H9 (cell line): ENCODE measurements around the gene SORCS2. TPM values are rescaled to one million over a fixed set of nuclear protein-coding genes. Genes with fewer than 3 reads are reported as not detected.

Experiments
- DNase-seq: peaks from one replicate; pipeline ENCODE4 v3.0.0-alpha.2; 2017
- H2AFZ ChIP-seq: one replicate; pipeline ENCODE4 v1.6.1; 2013; ENCODE audit warnings: mild to moderate bottlenecking, low read length, control low read depth, moderate library complexity
- H2AK5ac ChIP-seq: 2 replicates; pipeline ENCODE4 v1.6.1; 2013; ENCODE audit warnings: low read length, control low read depth, mixed read lengths; ENCODE audit not compliant: insufficient read length
- H2BK120ac ChIP-seq: one replicate; pipeline ENCODE4 v1.6.1; 2013; ENCODE audit warnings: low read depth, mild to moderate bottlenecking, low read length, control low read depth, inconsistent platforms; ENCODE audit not compliant: poor library complexity, severe bottlenecking
- H2BK12ac ChIP-seq: 2 replicates; pipeline ENCODE4 v1.6.1; 2013; ENCODE audit warnings: low read length, control low read depth, mixed read lengths, low read depth; ENCODE audit not compliant: insufficient read length
- H2BK15ac ChIP-seq: 2 replicates; pipeline ENCODE4 v1.6.1; 2013; ENCODE audit warnings: low read depth, low read length, control low read depth
- H2BK20ac ChIP-seq: one replicate; pipeline ENCODE4 v1.6.1; 2013; ENCODE audit warnings: low read depth, mild to moderate bottlenecking, low read length, control low read depth, inconsistent platforms; ENCODE audit not compliant: poor library complexity, severe bottlenecking
- H2BK5ac ChIP-seq: 2 replicates; pipeline ENCODE4 v1.6.1; 2013; ENCODE audit warnings: low read length, control low read depth, mixed read lengths; ENCODE audit not compliant: insufficient read length
- H3K14ac ChIP-seq: 2 replicates; pipeline ENCODE4 v1.6.1; 2013; ENCODE audit warnings: low read length, control low read depth; ENCODE audit not compliant: insufficient read depth
- H3K18ac ChIP-seq: 2 replicates; pipeline ENCODE4 v1.6.1; 2013; ENCODE audit warnings: low read depth, mild to moderate bottlenecking, mixed read lengths, low read length, control low read depth; ENCODE audit not compliant: insufficient read length
- H3K23ac ChIP-seq: 2 replicates; pipeline ENCODE4 v1.6.1; 2013; ENCODE audit warnings: low read length, control low read depth, mixed read lengths, low read depth; ENCODE audit not compliant: insufficient read length
- H3K23me2 ChIP-seq: 2 replicates; pipeline ENCODE4 v1.6.1; 2013; ENCODE audit warnings: low read depth, mild to moderate bottlenecking, mixed read lengths, low read length, control low read depth; ENCODE audit not compliant: insufficient read length, poor library complexity, severe bottlenecking
- H3K27ac ChIP-seq: 2 replicates; pipeline ENCODE4 v1.5.1; 2013; ENCODE audit warnings: low read length, control low read depth, mixed read lengths, low read depth; ENCODE audit not compliant: insufficient read length
- H3K27me3 ChIP-seq: 2 replicates; pipeline ENCODE4 v1.6.1; 2013; ENCODE audit warnings: low read length, control low read depth, inconsistent platforms; ENCODE audit not compliant: insufficient read depth
- H3K4ac ChIP-seq: 2 replicates; pipeline ENCODE4 v1.6.1; 2013; ENCODE audit warnings: low read depth, mild to moderate bottlenecking, control low read depth, inconsistent platforms, low read length, moderate library complexity
- H3K4me1 ChIP-seq: 2 replicates; pipeline ENCODE4 v1.6.1; 2013; ENCODE audit warnings: low read length, control low read depth, inconsistent platforms; ENCODE audit not compliant: insufficient read depth
- H3K4me2 ChIP-seq: 2 replicates; pipeline ENCODE4 v1.6.1; 2013; ENCODE audit warnings: low read length, control low read depth, mixed read lengths; ENCODE audit not compliant: insufficient read length, insufficient read depth
- H3K56ac ChIP-seq: 2 replicates; pipeline ENCODE4 v1.6.1; 2013; ENCODE audit warnings: low read depth, mild to moderate bottlenecking, mixed read lengths, low read length, control low read depth; ENCODE audit not compliant: insufficient read length
- H3K79me1 ChIP-seq: 2 replicates; pipeline ENCODE4 v1.6.1; 2013; ENCODE audit warnings: low read depth, mild to moderate bottlenecking, moderate library complexity, low read length, control low read depth, inconsistent platforms; ENCODE audit not compliant: insufficient read depth, poor library complexity, severe bottlenecking
- H3K79me2 ChIP-seq: 2 replicates; pipeline ENCODE4 v1.6.1; 2013; ENCODE audit warnings: low read length, control low read depth, inconsistent platforms; ENCODE audit not compliant: insufficient read depth
- H3K9ac ChIP-seq: 2 replicates; pipeline ENCODE4 v1.6.1; 2013; ENCODE audit warnings: low read length, control low read depth, mixed read lengths; ENCODE audit not compliant: insufficient read length; ENCODE audit errors: extremely low read depth
- H3K9me3 ChIP-seq: one replicate; pipeline ENCODE4 v1.6.1; 2013; ENCODE audit warnings: low read depth, low read length, inconsistent platforms; ENCODE audit not compliant: control insufficient read depth
- H3T11ph ChIP-seq: one replicate; pipeline ENCODE4 v1.6.1; 2013; ENCODE audit warnings: mild to moderate bottlenecking, low read length, control low read depth, inconsistent platforms
- H4K20me1 ChIP-seq: one replicate; pipeline ENCODE4 v1.6.1; 2013; ENCODE audit not compliant: control insufficient read depth, insufficient read length, insufficient read depth
- H4K5ac ChIP-seq: 2 replicates; pipeline ENCODE4 v1.6.1; 2013; ENCODE audit warnings: low read depth, mild to moderate bottlenecking, mixed read lengths, low read length, control low read depth; ENCODE audit not compliant: insufficient read length
- H4K8ac ChIP-seq: replicated peaks from 2 replicates; pipeline ENCODE4 v1.6.1; 2013; ENCODE audit warnings: low read length, control low read depth, mixed read lengths, low read depth; ENCODE audit not compliant: insufficient read length
- H4K91ac ChIP-seq: 2 replicates; pipeline ENCODE4 v1.6.1; 2013; ENCODE audit warnings: low read depth, mild to moderate bottlenecking, moderate library complexity, mixed read lengths, low read length, control low read depth; ENCODE audit not compliant: insufficient read length
- H3K27ac Mint-ChIP-seq, 3 experiments: 2 replicates in 2 of 3; 3 replicates in 1 of 3; pipeline ENCODE4 v1.8.0; 2020 to 2021; ENCODE audit warnings: mixed read lengths in 3 of 3, mild to moderate bottlenecking in 1 of 3, moderate library complexity in 1 of 3
- H3K27me3 Mint-ChIP-seq: 2 replicates; pipeline ENCODE4 v1.8.0; 2021; ENCODE audit warnings: low read depth, mild to moderate bottlenecking, moderate library complexity, mixed read lengths
- H3K36me3 Mint-ChIP-seq, 3 experiments: 2 replicates in 2 of 3; 3 replicates in 1 of 3; pipeline ENCODE4 v1.8.0; 2020 to 2021; ENCODE audit warnings: low read depth in 3 of 3, mixed read lengths in 3 of 3; ENCODE audit not compliant: insufficient read depth in 1 of 3
- H3K4me1 Mint-ChIP-seq, 2 experiments: 2 replicates each; pipeline ENCODE4 v1.8.0; 2020; ENCODE audit warnings: mixed read lengths in 2 of 2
- H3K4me3 Mint-ChIP-seq, 2 experiments: 2 replicates in 1 of 2; 3 replicates in 1 of 2; pipeline ENCODE4 v1.8.0; 2020 to 2021; ENCODE audit warnings: mild to moderate bottlenecking in 2 of 2, mixed read lengths in 2 of 2, moderate library complexity in 1 of 2
- H3K9me3 Mint-ChIP-seq, 2 experiments: 2 replicates in 1 of 2; 3 replicates in 1 of 2; pipeline ENCODE4 v1.8.0; 2020; ENCODE audit warnings: mild to moderate bottlenecking in 2 of 2, mixed read lengths in 2 of 2, moderate library complexity in 1 of 2
- CTCF ChIP-seq: fragments of 200-600 bp; sonication (generic); conservative IDR thresholded peaks from 3 replicates; pipeline ENCODE4 v1.8.0; 2021; ENCODE audit warnings: antibody characterized with exemption, mild to moderate bottlenecking
- WGBS: extraction: QIAGEN DNeasy Blood & Tissue Kit; methylation state at CpG from one replicate; pipeline ENCODE4 v1.1.7; 2013; ENCODE audit warnings: missing lambda C conversion rate, low lambda C conversion rate, mixed read lengths; ENCODE audit not compliant: insufficient read length; ENCODE audit errors: extremely low coverage; 5-methylcytosine and 5-hydroxymethylcytosine counted together
- total RNA-seq: library from RNA; stranded (reverse); gene quantifications from 2 replicates; pipeline ENCODE4 v1.2.1, GENCODE V29; 2021

The SORCS2 gene
- total RNA-seq, 1 experiment from 2014 or later, result 0.57 TPM

DNA sequence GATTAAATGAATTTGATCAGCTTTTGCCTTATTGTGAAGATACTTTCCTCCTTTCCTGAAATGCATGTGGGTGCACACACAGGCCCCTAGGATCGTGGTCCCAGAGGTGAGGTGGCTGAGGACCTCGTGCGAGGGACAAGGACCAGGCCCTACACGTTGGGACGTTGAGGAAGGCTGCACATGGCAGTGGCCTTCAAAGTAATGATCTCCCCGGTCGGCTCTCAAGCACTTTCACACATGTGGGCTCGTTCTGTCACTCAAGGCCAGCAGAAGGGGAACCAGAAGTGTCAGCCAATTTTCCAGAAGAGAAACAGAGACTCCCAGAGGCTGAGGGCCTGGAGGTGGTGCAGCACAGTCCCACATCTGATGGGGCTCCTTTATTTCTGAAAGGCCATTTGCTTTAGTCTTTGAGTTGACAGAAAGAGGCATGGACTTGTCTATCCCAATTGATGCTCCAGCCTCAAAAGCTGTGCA, 550.5 kb downstream of the SORCS2 start:
- H3K36me3 Mint-ChIP-seq, result no peaks in the 10 kb centered on the region; a peak in 1 of 7 replicates
- no peak overlapping the region for H2AK5ac ChIP-seq
- no peak overlapping the region for H3K23ac ChIP-seq

More for the DNA sequence above, 550.5 kb downstream of the SORCS2 start:
- no peak overlapping the region for H4K5ac ChIP-seq
- no peak for DNase-seq
- no peak overlapping the region for H4K8ac ChIP-seq
- no peak overlapping the region for H2BK20ac ChIP-seq
- H3K4me2 ChIP-seq, result no peak overlapping the region
- H3K56ac ChIP-seq, result no peak overlapping the region
- no peak overlapping the region for H3K18ac ChIP-seq
- H3K79me1 ChIP-seq, result no peaks in the 10 kb centered on the region
- H3K4me3 Mint-ChIP-seq, result no peak overlapping the region
- no peak overlapping the region for H3K27ac Mint-ChIP-seq
- H2BK5ac ChIP-seq, result no peak overlapping the region
- H3K9me3 ChIP-seq, result no peaks in the 10 kb centered on the region
- no peak overlapping the region for H3K9ac ChIP-seq
- H3K4me1 ChIP-seq, result no peaks in the 10 kb centered on the region
- H3K4me1 Mint-ChIP-seq, result no peaks in the 10 kb centered on the region
- no peaks in the 10 kb centered on the region for H3K79me2 ChIP-seq
- H3T11ph ChIP-seq, result no peak overlapping the region
- no peaks in the 10 kb centered on the region for H3K27me3 ChIP-seq
- H4K20me1 ChIP-seq, result no peaks in the 10 kb centered on the region
- H2BK120ac ChIP-seq, result no peak overlapping the region
- no peak overlapping the region for H2BK15ac ChIP-seq
- H2AFZ ChIP-seq, result no peak overlapping the region
- H3K23me2 ChIP-seq, result no peaks in the 10 kb centered on the region
- H3K27ac ChIP-seq, result no peak overlapping the region
- H3K27me3 Mint-ChIP-seq, result peaks cover 12% of the 10 kb centered on the region
- H3K9me3 Mint-ChIP-seq, result no peaks in the 10 kb centered on the region; a peak in 1 of 5 replicates
- H3K4ac ChIP-seq, result no peak overlapping the region
- H4K91ac ChIP-seq, result no peak overlapping the region
- no peak for TF ChIP-seq CTCF
- no peak overlapping the region for H2BK12ac ChIP-seq
- whole genome bisulfite sequencing, result no CpG with 5 or more reads among the region's 8 CpGs
- no peak overlapping the region for H3K14ac ChIP-seq
